T-helper 1 cell (primary cell): Measurements from ENCODE around the gene RMDN2.

Source experiments
- DNase-seq, 5 donors: peaks; one replicate each; pipeline ENCODE4 v3.0.0-alpha.2; 2012 to 2020
- total RNA-seq, 4 donors: gene quantifications; one replicate each; lab custom pipeline; 2026; lab: John Stamatoyannopoulos, UW

RMDN2 gene
- total RNA-seq: 0.80 to 3.2 (median 2.4) reads per million in 4 donors

GRCh38 chr2:37925063-37925897 is at the start of gene RMDN2:
Gene RMDN2 (plus strand): TSS chr2:37925287. CDS start chr2:37929278, 3,991 bp downstream.
- peak; percentile 49 to 83 (median 59) for DNase-seq

- no peak for DNase-seq
Measured at GRCh38 chr2:37875403-37875906, 49.6 kb upstream of the RMDN2 start.

DNA sequence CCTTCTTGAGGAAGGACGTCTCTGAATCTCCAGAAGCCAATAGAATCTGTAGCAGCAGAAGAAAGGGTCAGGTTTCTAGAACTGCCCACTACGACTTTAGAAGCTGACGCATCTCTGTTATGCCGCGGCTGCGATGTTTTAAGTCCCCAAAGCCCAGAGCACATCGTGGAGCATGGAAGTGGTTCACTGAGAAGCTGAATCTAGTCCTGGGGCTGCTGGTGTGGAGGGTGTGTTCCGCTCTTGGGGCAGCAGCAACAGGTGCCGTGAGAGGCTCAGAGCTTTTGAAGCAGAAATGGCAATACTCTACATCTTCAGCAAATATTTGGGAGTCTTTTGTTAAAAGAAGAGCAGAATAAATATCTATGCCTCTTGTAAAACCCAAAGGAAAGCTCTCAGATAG is 48.9 kb upstream of the RMDN2 start:
- DNase-seq: no peak

DNA sequence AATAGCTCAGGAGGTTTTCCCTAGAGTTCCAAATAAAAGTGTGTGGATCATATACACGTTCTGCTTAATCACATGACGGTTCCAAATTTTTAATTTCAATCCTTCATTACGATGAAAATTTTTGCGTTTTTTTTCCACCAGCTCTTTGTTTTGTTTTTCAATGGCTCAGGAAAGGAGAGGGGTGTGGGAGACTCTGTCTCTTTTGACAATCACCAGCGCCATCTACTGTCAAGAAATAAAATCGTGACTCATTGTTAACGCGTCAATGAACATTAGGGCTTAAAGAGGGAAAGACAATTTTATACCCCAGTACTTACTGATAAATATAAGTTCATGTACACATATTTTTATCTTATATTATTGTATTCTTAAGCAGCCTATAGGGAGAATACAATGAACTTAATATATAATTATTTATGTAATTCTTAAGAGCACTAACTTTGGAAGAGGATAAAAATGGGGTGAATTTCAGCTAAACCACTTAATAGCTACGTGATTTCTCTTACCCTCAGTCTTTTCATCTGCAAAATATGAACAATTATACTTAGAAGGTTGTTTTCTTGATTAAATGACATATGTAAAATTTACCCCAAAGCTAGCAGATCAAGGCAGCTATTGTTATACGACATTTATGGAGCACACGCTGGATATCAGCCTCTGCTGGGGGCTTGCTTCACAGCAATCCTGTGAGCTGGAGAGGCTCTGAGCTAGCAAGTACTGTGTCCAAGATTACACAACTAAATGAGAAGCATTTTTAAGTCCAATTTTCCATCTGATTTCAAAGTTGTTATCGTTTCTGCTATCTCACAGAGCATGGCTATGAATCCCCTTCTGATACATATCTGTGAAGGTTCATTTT is 47.4 kb upstream of the RMDN2 start:
- DNase-seq: peak in 2 of 5 donors; percentile 17 to 56

DNA sequence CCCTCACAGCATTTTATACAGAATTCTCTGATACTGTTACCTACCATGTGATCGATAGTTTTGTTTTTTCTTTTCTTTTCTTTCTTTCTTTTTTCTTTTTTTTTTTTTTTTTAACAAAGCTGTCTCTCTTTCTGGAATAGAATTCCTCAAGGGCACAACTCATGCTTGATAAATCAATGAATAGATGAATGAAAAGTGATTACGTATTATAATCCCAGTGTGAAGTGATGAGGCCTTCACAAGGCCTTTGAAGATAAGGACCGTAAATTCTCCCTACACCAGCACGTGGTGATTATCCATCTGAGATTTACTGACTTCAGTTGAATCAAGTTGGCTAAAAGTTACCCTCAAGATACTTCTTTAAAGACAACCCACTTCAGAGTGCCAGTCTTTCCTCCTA is 46.6 kb upstream of the RMDN2 start:
- DNase-seq: no peak

- DNase-seq: no peak
Measured at GRCh38 chr2:37880551-37880950, 44.5 kb upstream of the RMDN2 start.

GRCh38 chr2:37881397-37881796 is 43.7 kb upstream of the RMDN2 start:
- no peak for DNase-seq

GRCh38 chr2:37882036-37882435 is 43.1 kb upstream of the RMDN2 start:
- DNase-seq: no peak

GRCh38 chr2:37883518-37883917 is 41.6 kb upstream of the RMDN2 start:
- DNase-seq: no peak

- no peak for DNase-seq
Measured at GRCh38 chr2:37885329-37885993, 39.6 kb upstream of the RMDN2 start.

DNA sequence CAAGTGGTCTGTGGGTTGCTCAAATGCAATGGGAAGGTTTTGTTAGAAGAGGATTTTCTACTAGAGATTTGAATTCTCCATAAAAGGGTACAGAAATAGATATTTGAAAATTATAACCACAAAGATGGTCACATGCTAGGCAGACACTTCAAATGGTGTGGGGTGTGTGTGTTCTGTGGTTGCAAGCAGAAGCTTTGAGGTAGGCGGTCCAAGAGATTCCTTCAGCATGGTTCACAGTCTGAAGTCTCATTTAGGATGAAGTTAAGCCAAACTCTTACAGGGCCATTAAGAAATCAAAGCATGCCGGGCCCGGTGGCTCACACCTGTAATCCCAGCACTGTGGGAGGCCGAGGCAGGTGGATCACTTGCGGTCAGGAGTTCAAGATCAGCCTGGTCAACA is 38.3 kb upstream of the RMDN2 start:
- no peak for DNase-seq

DNA sequence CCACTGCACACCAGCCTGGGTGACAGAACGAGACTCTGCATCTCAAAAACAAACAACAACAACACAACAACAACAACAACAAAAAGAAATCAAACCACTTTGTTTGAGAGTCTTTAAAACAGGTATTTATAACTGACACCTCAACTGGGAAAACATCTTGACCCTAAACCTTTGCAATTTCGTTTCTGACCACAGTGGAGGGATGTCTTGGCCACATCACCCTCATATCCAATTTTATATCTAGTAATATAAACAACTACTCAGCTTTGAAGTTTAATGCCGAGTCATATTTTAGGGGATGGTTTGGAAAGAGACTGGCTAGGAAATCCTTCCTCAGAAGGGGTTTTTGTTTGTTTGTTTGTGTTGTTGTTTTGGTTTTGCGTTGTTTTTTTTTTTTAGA is 37.8 kb upstream of the RMDN2 start:
- no peak for DNase-seq

DNA sequence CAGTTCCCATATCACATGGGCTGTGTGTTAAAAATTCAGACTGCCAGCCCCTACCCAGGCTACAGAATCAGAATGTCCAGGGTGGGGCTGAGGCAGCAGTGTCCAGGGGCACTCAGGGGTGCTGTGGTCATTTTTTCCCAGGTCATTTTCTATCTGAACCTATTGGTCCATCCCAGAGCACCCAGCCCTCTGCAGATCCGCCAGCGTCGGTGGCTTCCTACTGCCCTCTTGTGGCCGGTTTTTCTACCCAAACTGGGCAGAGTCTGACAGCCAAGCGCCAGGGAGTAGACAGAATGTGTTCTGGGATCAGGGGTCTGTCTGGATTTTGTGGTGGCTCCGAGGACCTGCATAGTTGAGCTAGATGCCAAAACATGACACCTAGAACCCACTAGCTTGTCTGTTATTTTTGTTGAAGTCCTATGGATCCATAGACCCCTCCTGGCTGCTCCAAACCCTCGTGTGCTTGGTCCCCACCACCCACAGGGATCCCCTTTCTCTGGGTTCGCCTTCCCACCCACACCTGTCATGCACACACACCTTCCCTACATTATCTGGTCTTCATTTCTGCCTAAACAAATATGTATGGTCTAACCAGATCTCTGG is 34.1 kb upstream of the RMDN2 start:
- DNase-seq: peak; percentile 11 to 60 (median 40)

- DNase-seq: no peak
Measured at GRCh38 chr2:37891846-37892435, 33.1 kb upstream of the RMDN2 start.

DNA sequence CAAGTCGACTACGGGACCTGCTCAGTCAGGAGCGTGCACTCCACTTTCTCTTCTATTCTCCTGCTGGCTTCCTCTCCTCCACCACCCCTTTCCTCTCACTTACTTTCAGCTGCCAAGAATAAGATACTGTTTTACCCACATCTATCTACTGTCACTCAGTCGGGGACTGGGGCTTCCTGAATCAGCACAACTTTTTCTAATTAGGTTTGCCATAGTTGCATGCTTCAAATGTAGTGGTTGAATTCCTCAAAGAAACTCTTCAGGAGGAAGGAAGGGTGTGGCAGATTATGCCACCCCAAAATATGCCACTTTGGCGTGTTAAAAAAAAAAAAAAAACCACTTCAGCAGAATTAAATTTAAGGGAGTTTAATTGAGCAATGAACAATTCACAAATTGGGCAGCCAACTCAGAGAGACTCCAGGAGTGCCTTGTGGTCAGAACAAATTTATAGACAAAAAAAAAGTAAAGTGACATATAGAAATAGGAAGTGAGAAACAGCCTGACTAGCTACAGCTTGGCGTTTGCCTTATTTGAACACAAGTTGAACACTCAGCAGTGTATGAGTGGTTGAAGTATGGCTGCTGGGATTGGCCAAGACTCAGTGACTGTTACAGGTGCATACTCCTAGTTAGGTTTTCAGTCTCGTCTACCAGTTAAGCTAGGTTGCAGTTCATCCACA is 32.5 kb upstream of the RMDN2 start:
- peak in 1 of 5 donors; percentile 28 for DNase-seq

- DNase-seq: no peak
Measured at GRCh38 chr2:37893327-37893726, 31.8 kb upstream of the RMDN2 start.

DNA sequence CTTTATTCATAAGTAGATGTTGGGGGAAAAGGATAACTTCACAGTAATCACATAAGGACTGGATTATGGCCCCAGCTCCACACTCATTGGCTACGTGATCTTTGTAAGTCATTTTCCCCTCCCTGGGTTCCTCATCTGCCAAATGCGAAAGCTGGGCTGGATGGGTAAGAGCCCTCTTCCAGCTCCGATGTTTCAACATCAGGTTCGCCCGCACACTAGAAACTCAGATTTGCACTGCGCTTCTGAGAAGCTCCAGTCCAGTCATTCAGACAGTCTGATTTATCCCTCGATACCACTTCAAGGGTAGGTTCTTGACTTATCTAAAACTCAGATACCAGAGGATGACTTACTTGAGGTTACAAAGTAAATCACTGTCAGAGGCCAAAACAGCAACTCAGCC is 31.0 kb upstream of the RMDN2 start:
- peak in 1 of 5 donors; percentile 20 for DNase-seq

DNA sequence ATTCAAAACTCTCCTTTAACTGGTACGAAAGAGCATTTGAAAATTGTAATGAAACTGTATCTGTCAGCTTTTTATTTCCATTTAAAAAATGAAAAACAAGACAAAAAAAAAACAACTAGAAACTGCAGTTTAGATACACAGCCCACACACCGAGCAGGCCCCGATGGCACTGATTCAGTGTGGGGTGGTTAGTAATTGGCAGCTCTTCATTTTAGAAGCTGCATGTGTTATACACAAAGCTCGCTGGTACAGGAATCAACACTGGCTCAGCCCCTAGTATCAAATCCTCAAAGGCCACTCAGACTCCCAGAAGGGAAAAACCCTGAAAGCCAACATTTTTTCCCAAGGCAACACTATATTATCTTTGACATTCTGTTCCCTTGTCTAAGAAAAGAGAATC is 30.5 kb upstream of the RMDN2 start:
- no peak for DNase-seq

- no peak for DNase-seq
Measured at GRCh38 chr2:37895140-37895539, 29.9 kb upstream of the RMDN2 start.

- DNase-seq: no peak
Measured at GRCh38 chr2:37896319-37896718, 28.8 kb upstream of the RMDN2 start.

GRCh38 chr2:37897511-37897910 is 27.6 kb upstream of the RMDN2 start:
- DNase-seq: no peak

- DNase-seq: no peak
Measured at GRCh38 chr2:37898448-37898847, 26.6 kb upstream of the RMDN2 start.
